Stimulated activated CD8-positive, alpha-beta memory T cell treated with anti-CD3 and anti-CD28 coated beads, Interleukin-15, amount 100 ng/mL, for 24 hours (primary cell): ENCODE measurements around the gene GFOD2.
"Not testable (repeated sequence)": the region's sequence is repeated elsewhere in the genome, so short reads cannot be mapped to it uniquely, and the experiment has no call there.

Experiments
- DNase-seq: peaks from one replicate; pipeline ENCODE4 v3.0.0-alpha.2; 2020; ENCODE audit warnings: low read depth

The GFOD2 gene

DNA sequence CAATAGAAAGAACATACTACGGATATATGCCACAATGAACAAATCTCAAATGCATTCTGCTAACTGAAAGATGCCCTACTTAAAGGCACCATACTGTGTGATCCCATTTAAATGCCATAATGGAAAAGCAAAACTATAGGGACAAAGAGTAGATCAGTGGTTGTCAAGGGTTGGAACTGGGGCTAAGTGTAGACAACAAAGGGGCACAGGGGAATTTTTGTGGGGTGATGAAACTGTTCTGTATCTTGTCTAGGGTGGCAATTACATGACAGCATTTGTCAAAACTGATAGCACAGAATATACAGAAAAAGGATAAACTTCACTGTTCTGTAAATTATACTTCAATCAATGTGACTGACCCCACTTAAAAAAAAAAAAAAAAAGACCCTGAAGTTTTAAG is 17.7 kb downstream of the GFOD2 start:
- DNase-seq = no peak

DNA sequence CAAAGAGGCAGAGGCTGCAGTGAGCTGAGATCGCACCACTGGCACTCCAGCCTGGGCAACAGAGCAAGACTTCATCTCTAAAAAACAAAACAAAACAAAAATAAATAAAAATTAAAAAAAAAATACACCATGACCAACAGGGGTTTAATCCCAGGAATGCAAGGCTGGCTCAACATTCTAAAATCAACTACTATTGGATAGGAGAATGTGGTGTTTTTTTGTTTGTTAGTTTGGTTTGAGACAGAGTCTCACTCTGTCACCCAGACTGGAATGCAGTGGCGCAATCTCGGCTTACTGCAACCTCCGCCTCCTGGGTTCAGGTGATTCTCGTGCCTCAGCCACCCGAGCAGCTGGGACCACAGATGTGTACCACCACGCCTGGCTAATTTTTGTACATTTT is 19.9 kb downstream of the GFOD2 start:
- DNase-seq = no peak

DNA sequence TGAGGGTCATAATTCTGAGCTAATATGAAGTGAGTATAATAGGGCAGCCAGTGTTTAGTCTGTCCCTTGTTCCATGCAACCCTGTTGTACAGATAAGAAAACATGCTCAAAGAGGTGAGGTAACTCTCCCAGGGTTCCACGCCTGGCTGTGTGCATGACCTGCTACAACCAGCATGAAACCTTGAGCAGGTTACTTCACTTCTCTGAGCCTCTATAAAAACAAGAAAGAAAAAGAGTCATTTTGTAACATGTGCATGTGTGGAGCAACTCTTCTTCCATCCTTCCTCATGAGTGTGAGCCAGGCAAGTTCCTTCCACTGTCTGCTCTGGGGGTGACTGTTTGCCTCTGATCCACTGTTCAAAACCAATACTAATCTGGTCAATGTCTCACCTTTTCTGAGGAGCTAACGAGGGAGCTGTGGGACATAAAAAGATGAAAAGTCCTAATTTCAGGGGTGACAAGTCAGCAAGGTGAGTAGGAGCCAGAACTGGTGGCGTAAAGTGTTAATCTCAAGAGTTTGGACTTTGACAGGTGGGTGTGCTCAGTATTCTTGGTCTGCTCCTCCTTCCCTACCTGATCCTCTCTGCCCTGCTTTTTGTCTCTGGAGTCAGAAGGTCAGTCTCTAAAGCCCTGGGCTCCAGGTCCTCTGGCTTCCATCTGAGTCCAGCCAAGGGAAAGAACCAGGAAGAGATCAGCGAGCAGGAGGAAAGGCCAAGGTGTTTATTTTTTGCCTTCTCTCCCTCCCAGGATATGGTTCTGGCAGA is 21.5 kb downstream of the GFOD2 start:
- DNase-seq = no peak

DNA sequence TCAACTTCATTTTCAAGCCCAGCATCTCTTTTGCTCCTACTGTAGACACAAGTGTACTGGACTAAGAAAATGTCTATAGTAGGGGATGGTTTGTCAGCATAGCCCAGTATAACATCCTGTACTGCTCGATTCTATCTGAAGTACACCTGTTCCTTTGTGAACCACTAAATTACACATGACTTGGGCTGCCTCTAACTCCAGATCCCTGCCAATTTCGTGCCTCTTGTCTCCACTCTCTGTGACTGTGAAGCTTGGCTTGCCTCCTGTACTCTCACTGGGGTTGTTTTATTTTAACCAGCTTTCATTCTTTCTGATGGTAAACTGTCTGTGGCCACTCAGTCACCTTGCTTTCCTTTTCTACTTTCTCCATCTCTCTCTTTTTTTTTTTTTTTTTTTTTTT is 24.5 kb downstream of the GFOD2 start:
- no peak for DNase-seq

DNA sequence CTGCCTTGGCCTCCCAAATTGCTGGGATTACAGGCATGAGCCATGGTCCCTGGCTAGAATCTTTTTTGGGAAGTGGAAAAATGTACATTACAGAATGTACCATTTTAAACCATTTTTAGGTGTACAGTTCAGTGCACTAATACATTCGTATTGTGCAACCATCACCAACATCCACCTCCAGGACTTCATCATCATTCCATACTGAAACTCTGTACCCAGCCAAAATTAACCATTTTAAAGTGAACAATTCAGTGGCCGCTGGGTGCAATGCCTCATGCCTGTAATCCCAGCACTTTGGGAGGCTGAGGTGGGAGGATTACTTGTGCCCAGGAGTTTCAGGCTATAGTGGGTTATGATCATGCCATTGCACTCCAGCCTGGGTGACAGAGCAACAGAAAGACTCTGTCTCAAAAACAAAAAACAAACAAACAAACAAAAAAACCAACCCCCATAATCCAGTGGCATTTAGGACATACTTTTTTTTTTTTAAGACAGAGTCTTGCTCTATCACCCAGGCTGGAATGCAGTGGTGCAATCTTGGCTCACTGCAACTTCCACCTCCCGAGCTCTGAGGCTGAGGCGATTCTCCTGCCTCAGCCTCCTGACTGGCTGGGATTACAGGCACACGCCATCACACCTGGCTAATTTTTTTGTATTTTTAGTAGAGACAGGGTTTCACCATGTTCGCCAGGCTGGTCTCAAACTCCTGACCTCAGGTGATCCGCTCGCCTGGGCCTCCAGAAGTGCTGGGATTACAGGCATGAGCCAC is 25.4 kb downstream of the GFOD2 start:
- not testable (repeated sequence) for DNase-seq

GRCh38 chr16:67685388-67686112 is 33.6 kb downstream of the GFOD2 start:
- no peak for DNase-seq

- no peak for DNase-seq
Measured at GRCh38 chr16:67683767-67684166, 35.3 kb downstream of the GFOD2 start.

- DNase-seq = no peak
Measured at GRCh38 chr16:67679935-67680897, 38.9 kb downstream of the GFOD2 start.

DNA sequence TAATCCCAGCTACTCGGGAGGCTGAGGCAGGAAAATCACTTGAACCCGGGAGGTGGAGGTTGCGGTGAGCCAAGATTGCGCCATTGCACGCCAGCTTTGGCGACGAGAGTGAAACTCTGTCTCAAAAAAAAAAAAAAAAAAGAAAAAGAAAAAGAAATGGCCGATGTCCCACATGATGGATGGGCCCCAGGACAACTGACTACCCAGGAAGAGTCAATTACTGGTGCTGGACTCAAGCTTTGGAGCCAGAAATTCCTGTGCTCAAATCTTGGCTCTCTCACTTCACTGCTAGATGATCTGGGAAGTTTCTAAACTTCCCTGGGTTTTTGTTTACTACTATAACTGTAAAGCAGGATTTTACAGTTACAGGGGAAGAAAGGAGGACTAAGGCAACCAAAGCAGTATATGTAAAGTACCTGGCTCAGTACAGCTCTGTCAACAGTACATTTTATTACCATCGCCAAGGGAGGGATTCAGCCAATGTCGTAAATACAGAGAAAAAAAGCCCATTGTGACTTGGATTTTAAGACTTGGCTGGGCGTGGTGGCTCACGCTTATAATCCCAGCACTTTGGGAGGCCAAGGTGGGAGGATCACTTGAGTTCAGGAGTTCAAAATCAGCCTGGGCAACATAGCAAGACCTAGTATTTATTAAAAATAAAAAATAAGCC is 40.6 kb downstream of the GFOD2 start:
- no peak for DNase-seq

- DNase-seq = no peak
Measured at GRCh38 chr16:67677712-67678111, 41.4 kb downstream of the GFOD2 start.

DNA sequence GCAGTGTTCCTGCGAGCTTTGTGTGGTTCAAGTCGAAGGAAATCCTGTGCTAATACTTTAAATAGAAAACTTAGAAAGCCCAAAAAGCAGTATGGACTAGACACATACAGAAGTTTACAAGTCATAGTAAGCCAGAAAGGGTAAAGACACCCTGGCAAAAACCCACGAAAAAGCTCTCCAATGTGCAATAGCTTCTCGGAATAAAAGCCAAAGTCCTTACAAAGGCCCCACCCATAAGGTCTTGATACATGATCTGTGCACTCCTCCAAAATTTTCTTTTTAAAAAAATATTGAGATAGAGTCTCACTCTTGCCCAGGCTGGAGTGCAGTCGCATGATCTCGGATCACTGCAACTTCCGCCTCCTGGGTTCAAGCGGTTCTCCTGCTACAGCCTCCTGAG is 42.2 kb downstream of the GFOD2 start:
- no peak for DNase-seq

GRCh38 chr16:67676516-67676915 is 42.6 kb downstream of the GFOD2 start:
- no peak for DNase-seq

DNA sequence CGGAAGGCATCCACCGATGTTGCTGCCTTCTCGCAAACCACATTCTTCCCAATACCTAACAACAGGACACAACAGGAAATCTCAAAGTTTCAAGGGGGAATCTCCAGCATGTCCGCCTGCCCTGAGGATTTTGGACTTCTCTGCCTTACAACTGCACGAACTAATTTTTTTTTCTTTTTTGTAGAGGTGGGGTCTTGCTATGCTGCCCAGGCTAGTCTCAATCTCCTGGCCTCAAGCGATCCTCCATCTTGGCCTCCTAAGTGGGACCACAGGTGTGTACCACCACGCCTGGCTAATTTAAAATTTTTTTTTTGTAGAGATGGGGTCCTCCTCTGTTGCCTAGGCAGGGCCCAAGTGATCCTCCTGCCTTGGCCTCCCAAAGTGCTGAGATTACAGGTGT is 43.1 kb downstream of the GFOD2 start:
- DNase-seq = no peak

DNA sequence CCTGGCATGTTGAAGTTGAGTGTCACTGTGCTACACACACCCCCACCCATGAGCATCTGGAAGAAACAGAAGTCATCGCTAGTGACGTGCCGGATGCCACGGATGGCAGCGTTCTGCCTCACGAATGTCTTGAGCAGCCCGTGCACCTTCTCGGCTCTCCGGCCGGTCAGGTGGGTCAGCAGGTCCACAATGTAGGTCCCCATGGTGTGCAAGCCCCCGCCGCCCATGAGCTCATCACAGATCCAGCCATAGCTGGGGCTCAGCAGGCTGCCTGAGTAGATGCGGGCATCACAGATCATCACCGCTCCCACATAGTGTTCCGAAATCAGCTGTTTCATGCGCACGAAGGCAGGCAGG is 43.6 kb downstream of the GFOD2 start:
- DNase-seq = no peak

- no peak for DNase-seq
Measured at GRCh38 chr16:67674851-67675578, 44.1 kb downstream of the GFOD2 start.

DNA sequence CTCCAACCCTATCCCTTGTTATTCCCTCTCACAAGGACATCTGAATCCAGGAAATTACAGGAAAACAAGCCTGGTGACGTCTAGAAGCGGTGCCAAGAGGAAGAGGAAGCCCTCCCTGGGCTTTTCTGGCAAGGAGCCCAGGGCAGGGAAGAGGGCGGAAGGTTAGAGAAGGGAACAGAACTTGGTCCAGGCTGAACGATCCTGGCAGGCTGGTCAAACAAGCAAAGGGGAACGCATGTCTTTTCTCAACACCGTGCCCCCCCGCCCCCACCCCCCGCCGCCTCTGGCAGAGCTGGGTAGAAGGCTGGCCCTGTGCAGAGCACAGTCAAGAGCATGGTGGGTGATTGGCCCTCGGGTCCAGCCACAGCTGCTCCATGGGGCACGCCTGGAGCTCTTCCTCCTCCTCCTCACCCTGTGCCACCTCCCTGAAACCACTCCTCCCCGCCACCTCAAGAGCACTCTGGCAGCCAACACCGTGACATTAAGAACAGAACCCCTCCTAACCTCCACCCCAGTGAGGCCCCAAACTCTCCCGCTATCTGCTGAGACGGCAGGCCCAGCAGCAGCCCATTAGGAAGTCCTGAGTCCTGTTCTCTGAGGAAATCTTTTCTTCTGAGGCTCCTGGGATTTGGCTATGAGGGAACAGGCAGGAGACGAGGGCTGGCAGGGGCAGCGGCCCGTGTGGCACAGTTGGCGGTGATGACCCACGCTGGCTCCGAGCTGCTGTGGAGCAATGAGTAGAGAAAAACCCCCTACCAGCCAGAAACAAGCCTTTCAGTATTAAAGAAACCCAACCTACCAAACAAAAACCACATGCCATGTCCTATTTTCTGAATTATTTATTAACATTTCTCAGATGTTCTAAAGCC is 45.2 kb downstream of the GFOD2 start:
- no peak for DNase-seq

- DNase-seq = no peak
Measured at GRCh38 chr16:67672739-67673662, 46.1 kb downstream of the GFOD2 start.

- no peak for DNase-seq
Measured at GRCh38 chr16:67672306-67672705, 46.8 kb downstream of the GFOD2 start.
